CD14-positive monocyte (primary cell): ENCODE data around the gene ISLR. TPM values are rescaled to one million over a fixed set of nuclear protein-coding genes. Genes with fewer than 3 reads are reported as not detected.
"Not testable (repeated sequence)": the region's sequence is repeated elsewhere in the genome, so short reads cannot be mapped to it uniquely, and the experiment has no call there.

Experiments used
- DNase-seq, 3 donors: peaks; one replicate each; pipeline ENCODE4 v3.0.0-alpha.2; 2011 to 2022
- H2AFZ ChIP-seq: 2 replicates; pipeline ENCODE4 v1.6.0; 2012; ENCODE audit warnings: mild to moderate bottlenecking, low read depth, low read length, inconsistent platforms; ENCODE audit not compliant: insufficient read depth, poor library complexity, severe bottlenecking
- H3K27ac ChIP-seq, 2 donors: 1 replicate in 1 of 2; 2 replicates in 1 of 2; pipeline ENCODE4 v1.5.1; 2012 to 2013; ENCODE audit warnings: low read length in 2 of 2, control low read depth in 1 of 2, inconsistent platforms in 1 of 2, low read depth in 1 of 2, mild to moderate bottlenecking in 1 of 2
- H3K27me3 ChIP-seq, 2 donors: one replicate each; pipeline versions ENCODE4 v1.6.0 to v1.6.1; 2011 to 2013; ENCODE audit warnings: low read length in 2 of 2; ENCODE audit not compliant: control insufficient read depth in 2 of 2, insufficient read depth in 2 of 2
- H3K36me3 ChIP-seq, 2 donors: replicated peaks in 1 of 2; 1 replicate in 1 of 2; 2 replicates in 1 of 2; pipeline versions ENCODE4 v1.5.1 to v1.6.1; 2012 to 2013; ENCODE audit warnings: low read length in 2 of 2, control low read depth in 1 of 2, inconsistent platforms in 1 of 2, mild to moderate bottlenecking in 1 of 2; ENCODE audit not compliant: insufficient read depth in 2 of 2, control insufficient read depth in 1 of 2
- H3K4me1 ChIP-seq, 2 donors: 1 replicate in 1 of 2; 2 replicates in 1 of 2; pipeline versions ENCODE4 v1.5.1 to v1.6.1; 2012 to 2013; ENCODE audit warnings: low read length in 2 of 2, control low read depth in 1 of 2, inconsistent platforms in 1 of 2, mild to moderate bottlenecking in 1 of 2, moderate library complexity in 1 of 2; ENCODE audit not compliant: insufficient read depth in 2 of 2, control insufficient read depth in 1 of 2
- H3K4me2 ChIP-seq: replicated peaks from 2 replicates; pipeline ENCODE3; 2012; ENCODE audit warnings: low read length, moderate library complexity, mild to moderate bottlenecking; ENCODE audit not compliant: poor library complexity, severe bottlenecking; ENCODE audit errors: extremely low read depth
- H3K4me3 ChIP-seq, 3 experiments: fragments of 200-600 bp in 1 of 3; sonication (generic) in 1 of 3; replicated peaks in 1 of 3; 1 replicate in 2 of 3; 2 replicates in 1 of 3; pipeline ENCODE4 v1.5.1; 2011 to 2013; ENCODE audit warnings: low read length in 3 of 3, mild to moderate bottlenecking in 3 of 3, control low read depth in 2 of 3, low read depth in 2 of 3, inconsistent platforms in 1 of 3, moderate library complexity in 1 of 3
- H3K79me2 ChIP-seq: 2 replicates; pipeline ENCODE4 v1.6.0; 2012; ENCODE audit warnings: mild to moderate bottlenecking, control low read depth, inconsistent platforms, low read length, moderate library complexity; ENCODE audit not compliant: insufficient read depth
- H3K9ac ChIP-seq: 2 replicates; pipeline ENCODE4 v1.6.0; 2017; ENCODE audit warnings: low read length, mild to moderate bottlenecking; ENCODE audit not compliant: insufficient read depth, poor library complexity, severe bottlenecking
- H3K9me3 ChIP-seq, 2 donors: replicated peaks in 1 of 2; 1 replicate in 1 of 2; 2 replicates in 1 of 2; pipeline versions ENCODE4 v1.5.1 to v1.6.1; 2012 to 2013; ENCODE audit warnings: low read length in 2 of 2, control low read depth in 1 of 2; ENCODE audit not compliant: control insufficient read depth in 1 of 2, insufficient read depth in 1 of 2
- H4K20me1 ChIP-seq: 2 replicates; pipeline ENCODE4 v1.6.0; 2012; ENCODE audit warnings: mild to moderate bottlenecking, low read length, control low read depth, moderate library complexity; ENCODE audit not compliant: insufficient read depth
- H3K27ac Mint-ChIP-seq, 7 donors: one replicate each; pipeline ENCODE4 v1.8.0; 2020; ENCODE audit warnings: mild to moderate bottlenecking in 7 of 7, mixed read lengths in 7 of 7, moderate library complexity in 6 of 7, inconsistent platforms in 2 of 7
- H3K27me3 Mint-ChIP-seq, 3 donors: one replicate each; pipeline ENCODE4 v1.8.0; 2021 to 2022; ENCODE audit warnings: low read depth in 3 of 3, mild to moderate bottlenecking in 3 of 3, mixed read lengths in 3 of 3, moderate library complexity in 3 of 3, inconsistent platforms in 1 of 3
- H3K36me3 Mint-ChIP-seq, 2 donors: one replicate each; pipeline ENCODE4 v1.8.0; 2020; ENCODE audit warnings: mixed read lengths in 2 of 2, inconsistent platforms in 1 of 2, mild to moderate bottlenecking in 1 of 2
- H3K4me1 Mint-ChIP-seq: one replicate; pipeline ENCODE4 v1.8.0; 2020; ENCODE audit warnings: mild to moderate bottlenecking, mixed read lengths
- H3K4me3 Mint-ChIP-seq, 2 donors: one replicate each; pipeline ENCODE4 v1.8.0; 2020; ENCODE audit warnings: mild to moderate bottlenecking in 2 of 2, mixed read lengths in 2 of 2, moderate library complexity in 1 of 2
- H3K9me3 Mint-ChIP-seq, 7 donors: one replicate each; pipeline ENCODE4 v1.8.0; 2020 to 2022; ENCODE audit warnings: mixed read lengths in 7 of 7, mild to moderate bottlenecking in 6 of 7, moderate library complexity in 6 of 7, inconsistent platforms in 2 of 7
- WGBS: methylation state at CpG from one replicate; pipeline ENCODE4 v1.1.5; 2013; ENCODE audit warnings: missing lambda C conversion rate; ENCODE audit not compliant: insufficient coverage; 5-methylcytosine and 5-hydroxymethylcytosine counted together
- intact Hi-C, 2 donors: fragments of 100-400 bp; cut with micrococcal nuclease; formaldehyde crosslinking; loops; one replicate each; pipeline versions ENCODE4 v1.15.0 to v1.15.1; 2023
- polyA plus RNA-seq, 3 donors: library from polyadenylated mRNA; depleted of rRNA in 1 of 3; unstranded in 2 of 3; stranded (reverse) in 1 of 3; fragments of 300-500 nt in 2 of 3; fragments of >200 nt in 1 of 3; fragmentation: Illumina TruSeq in 2 of 3; gene quantifications; 1 replicate in 2 of 3; 2 replicates in 1 of 3; pipeline ENCODE4 v1.2.3, GENCODE V29; 2012 to 2021
- TF ChIP-seq, protein P1 (sequence below): fragments of 200-600 bp; IDR thresholded peaks from one replicate; pipeline ENCODE4 v1.8.0; 2022; ENCODE audit warnings: antibody characterized with exemption, mild to moderate bottlenecking

Gene ISLR
- polyA plus RNA-seq, 3 donors: not detected

DNA sequence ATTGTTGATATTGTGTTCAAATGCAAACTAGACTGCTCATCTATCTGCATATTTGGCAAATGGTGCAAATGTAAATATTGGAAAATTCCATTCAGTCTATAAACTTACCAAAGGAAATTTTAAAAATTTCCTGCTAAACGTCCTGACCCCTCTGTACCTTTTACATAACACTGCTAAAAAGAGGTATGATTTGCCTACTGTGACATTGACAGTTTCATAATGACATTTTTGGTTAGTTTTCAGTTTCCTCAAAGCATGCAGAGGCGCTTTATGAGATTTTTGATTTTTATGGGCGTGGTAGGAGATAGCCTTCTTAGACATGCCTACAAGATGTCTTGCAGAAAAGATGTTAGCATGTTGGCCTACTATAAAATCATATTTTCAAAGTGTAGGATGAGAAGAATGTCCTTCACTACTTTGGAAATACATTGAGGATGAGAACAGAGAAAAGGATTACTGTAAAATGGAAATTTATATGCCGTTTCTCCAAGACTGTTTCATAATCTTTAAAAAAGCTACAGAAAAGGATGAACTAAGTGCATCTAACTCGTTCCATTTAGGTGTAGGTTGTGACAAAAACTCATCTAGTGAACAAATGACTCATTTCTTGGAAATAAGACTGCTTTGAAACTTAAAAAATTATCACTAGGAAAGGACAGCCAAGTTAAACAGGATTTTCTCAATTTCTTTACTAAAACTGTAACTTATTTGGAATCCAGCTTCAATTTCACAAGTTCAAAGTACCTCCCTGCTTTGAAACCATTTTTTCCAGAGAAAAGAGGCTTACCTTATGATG lies 14.5 kb upstream of the ISLR start:
- H3K27me3 ChIP-seq: peaks cover 0 to 5% of the 10 kb centered on the region in 2 donors
- WGBS: 83% methylated on average over 1 of the region's 5 CpGs
- no peak overlapping the region for H3K4me3 ChIP-seq
- intact Hi-C loops: no loop called here
- H3K4me2 ChIP-seq: no peak overlapping the region
- no peak overlapping the region for H3K9ac ChIP-seq
- Mint-ChIP-seq H3K27me3 (peaks cover 16 to 33% (median 23%) of the 10 kb centered on the region in 3 donors), H3K9me3 (peaks cover 0 to 1% (median 0%) of the 10 kb centered on the region in 7 donors), H3K27ac (no peak overlapping the region), H3K4me3 (peak overlapping the region in 1 of 2 donors; percentile 7), H3K36me3 (no peaks in the 10 kb centered on the region), H3K4me1 (no peaks in the 10 kb centered on the region)
- H3K9me3 ChIP-seq: no peaks in the 10 kb centered on the region
- H3K4me1 ChIP-seq: no peaks in the 10 kb centered on the region
- H3K36me3 ChIP-seq: no peaks in the 10 kb centered on the region
- no peak overlapping the region for H2AFZ ChIP-seq
- no peaks in the 10 kb centered on the region for H4K20me1 ChIP-seq
- no peak for DNase-seq
- TF ChIP-seq, protein P1, sequence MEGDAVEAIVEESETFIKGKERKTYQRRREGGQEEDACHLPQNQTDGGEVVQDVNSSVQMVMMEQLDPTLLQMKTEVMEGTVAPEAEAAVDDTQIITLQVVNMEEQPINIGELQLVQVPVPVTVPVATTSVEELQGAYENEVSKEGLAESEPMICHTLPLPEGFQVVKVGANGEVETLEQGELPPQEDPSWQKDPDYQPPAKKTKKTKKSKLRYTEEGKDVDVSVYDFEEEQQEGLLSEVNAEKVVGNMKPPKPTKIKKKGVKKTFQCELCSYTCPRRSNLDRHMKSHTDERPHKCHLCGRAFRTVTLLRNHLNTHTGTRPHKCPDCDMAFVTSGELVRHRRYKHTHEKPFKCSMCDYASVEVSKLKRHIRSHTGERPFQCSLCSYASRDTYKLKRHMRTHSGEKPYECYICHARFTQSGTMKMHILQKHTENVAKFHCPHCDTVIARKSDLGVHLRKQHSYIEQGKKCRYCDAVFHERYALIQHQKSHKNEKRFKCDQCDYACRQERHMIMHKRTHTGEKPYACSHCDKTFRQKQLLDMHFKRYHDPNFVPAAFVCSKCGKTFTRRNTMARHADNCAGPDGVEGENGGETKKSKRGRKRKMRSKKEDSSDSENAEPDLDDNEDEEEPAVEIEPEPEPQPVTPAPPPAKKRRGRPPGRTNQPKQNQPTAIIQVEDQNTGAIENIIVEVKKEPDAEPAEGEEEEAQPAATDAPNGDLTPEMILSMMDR: no peak
- no peak overlapping the region for H3K27ac ChIP-seq
- H3K79me2 ChIP-seq: no peaks in the 10 kb centered on the region

DNA sequence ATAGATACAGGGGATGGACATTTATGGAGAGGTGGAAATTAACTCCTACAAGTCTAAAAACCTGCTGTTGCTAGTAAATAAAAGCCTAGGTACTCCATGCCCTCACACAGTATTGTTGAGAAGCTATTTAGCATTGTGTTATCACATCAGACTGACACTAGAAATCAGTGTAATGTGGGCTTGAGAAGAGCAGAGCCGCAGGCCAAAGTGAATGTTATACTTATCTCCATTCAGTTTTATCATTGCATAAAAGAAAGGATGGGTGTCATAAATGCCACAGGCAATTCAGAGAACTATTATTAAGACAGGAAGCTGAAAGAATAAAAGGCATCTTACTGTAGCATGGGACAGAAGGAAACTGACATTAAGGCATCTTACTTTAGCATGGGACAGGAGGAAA lies 13.7 kb upstream of the ISLR start:
- no peak overlapping the region for H3K4me2 ChIP-seq
- H3K36me3 Mint-ChIP-seq: no peaks in the 10 kb centered on the region
- H3K9me3 Mint-ChIP-seq: peaks cover 0 to 1% (median 0%) of the 10 kb centered on the region in 7 donors
- no peak overlapping the region for H3K4me3 Mint-ChIP-seq
- H3K36me3 ChIP-seq: no peaks in the 10 kb centered on the region
- no peak overlapping the region for H3K27ac Mint-ChIP-seq
- peaks cover 16 to 35% (median 23%) of the 10 kb centered on the region in 3 donors for H3K27me3 Mint-ChIP-seq
- no peaks in the 10 kb centered on the region for H4K20me1 ChIP-seq
- H3K9me3 ChIP-seq: no peaks in the 10 kb centered on the region
- no peak overlapping the region for H3K4me3 ChIP-seq
- H3K27me3 ChIP-seq: peaks cover 0 to 5% of the 10 kb centered on the region in 2 donors
- H3K4me1 ChIP-seq: no peaks in the 10 kb centered on the region
- no peak overlapping the region for H3K27ac ChIP-seq
- WGBS: no CpG with 5 or more reads among the region's 1 CpG
- H2AFZ ChIP-seq: no peak overlapping the region
- TF ChIP-seq, protein P1: no peak
- intact Hi-C loops: no loop called here
- no peaks in the 10 kb centered on the region for H3K4me1 Mint-ChIP-seq
- H3K79me2 ChIP-seq: no peaks in the 10 kb centered on the region
- no peak overlapping the region for H3K9ac ChIP-seq
- no peak for DNase-seq

DNA sequence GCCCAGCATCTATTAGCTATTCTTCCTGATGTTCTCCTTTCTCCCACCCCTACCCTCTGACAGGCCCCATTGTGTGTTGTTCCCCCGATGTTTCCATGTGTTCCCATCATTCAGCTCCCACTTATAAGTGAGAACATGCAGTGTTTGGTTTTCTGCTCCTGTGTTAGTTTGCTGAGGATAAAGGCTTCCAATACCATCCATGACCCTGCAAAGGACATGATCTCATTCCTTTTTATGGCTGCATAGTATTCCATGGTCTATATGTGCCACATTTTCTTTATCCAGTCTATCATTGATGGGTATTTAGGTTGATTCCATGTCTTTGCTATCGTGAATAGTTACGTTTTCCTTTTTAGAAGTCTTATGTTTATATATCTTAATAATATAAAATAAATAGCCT lies 13.1 kb upstream of the ISLR start:
- not testable (repeated sequence) for H3K27ac Mint-ChIP-seq

More for the DNA sequence above, 13.1 kb upstream of the ISLR start:
- H3K4me1 Mint-ChIP-seq, H3K27ac ChIP-seq, H3K9me3 ChIP-seq, H3K36me3 ChIP-seq, H3K4me2 ChIP-seq, DNase-seq, H4K20me1 ChIP-seq, H3K36me3 Mint-ChIP-seq, H3K27me3 ChIP-seq, H3K9me3 Mint-ChIP-seq, intact Hi-C loops, H3K79me2 ChIP-seq, H2AFZ ChIP-seq, H3K9ac ChIP-seq, H3K4me3 ChIP-seq, H3K4me1 ChIP-seq: not testable (repeated sequence)
- no CpG with 5 or more reads among the region's 3 CpGs for WGBS
- Mint-ChIP-seq H3K4me3 (peak overlapping the region in 1 of 2 donors; percentile 43), H3K27me3 (peaks cover 16 to 36% (median 23%) of the 10 kb centered on the region in 3 donors)
